Mucosa of descending colon (tissue), 3 donors: ENCODE data around the gene MYO1E. TPM values are rescaled to one million over a fixed set of nuclear protein-coding genes. Genes with fewer than 3 reads are reported as not detected.
"Not testable (repeated sequence)": the region's sequence is repeated elsewhere in the genome, so short reads cannot be mapped to it uniquely, and the experiment has no call there.

ENCODE experiments used
- ATAC-seq: fragments of 200-7000 bp; cut with Tn5 transposase; one replicate; pipeline ENCODE4 v1.9.1; 2020; ENCODE audit warnings: mild to moderate bottlenecking, moderate library complexity
- DNase-seq, 3 donors: peaks; one replicate each; pipeline ENCODE4 v3.0.0-alpha.2; 2020
- H3K36me3 ChIP-seq: fragments of 200-600 bp; one replicate; pipeline ENCODE4 v1.8.0; 2021; ENCODE audit warnings: low read depth, mild to moderate bottlenecking
- H3K4me1 ChIP-seq: fragments of 200-600 bp; one replicate; pipeline ENCODE4 v1.8.0; 2021; ENCODE audit warnings: low read depth, mild to moderate bottlenecking
- H3K4me3 ChIP-seq: fragments of 200-600 bp; one replicate; pipeline ENCODE4 v1.8.0; 2021; ENCODE audit warnings: mild to moderate bottlenecking
- H3K9me3 ChIP-seq: fragments of 200-600 bp; one replicate; pipeline ENCODE4 v1.8.0; 2021; ENCODE audit warnings: mild to moderate bottlenecking
- intact Hi-C, 2 donors: fragments of 100-400 bp; cut with DNase I in 1 of 2; cut with micrococcal nuclease in 1 of 2; formaldehyde crosslinking; loops; one replicate each; pipeline versions ENCODE4 v1.11.0 to v1.11.1; 2022; cut with DNase I, micrococcal nuclease
- total RNA-seq, 3 donors: library from RNA; stranded (reverse); fragmentation: NEBNext Ultra II Directional in 2 of 3; extraction: Animal tissue kit (Norgen Biotek cat#: 25700) in 2 of 3; gene quantifications; one replicate each; pipeline versions ENCODE4 v1.2.1 to v1.2.4, GENCODE V29; 2021 to 2023
- TF ChIP-seq, protein P1 (sequence below): fragments of 200-600 bp; IDR thresholded peaks from one replicate; pipeline ENCODE4 v1.8.0; 2022; ENCODE audit warnings: antibody characterized with exemption, mild to moderate bottlenecking
- donor health status: DM: no; HTN: no; CAD: no; lungs with moderate emphysema.
- donor health status: DM: no; HTN: no; CAD: no.
- donor health status: DM: no; HTN: yes; CAD: no.

MYO1E gene
- total RNA-seq, 3 donors from 2014 or later, result 189 to 325 (median 283) TPM

DNA sequence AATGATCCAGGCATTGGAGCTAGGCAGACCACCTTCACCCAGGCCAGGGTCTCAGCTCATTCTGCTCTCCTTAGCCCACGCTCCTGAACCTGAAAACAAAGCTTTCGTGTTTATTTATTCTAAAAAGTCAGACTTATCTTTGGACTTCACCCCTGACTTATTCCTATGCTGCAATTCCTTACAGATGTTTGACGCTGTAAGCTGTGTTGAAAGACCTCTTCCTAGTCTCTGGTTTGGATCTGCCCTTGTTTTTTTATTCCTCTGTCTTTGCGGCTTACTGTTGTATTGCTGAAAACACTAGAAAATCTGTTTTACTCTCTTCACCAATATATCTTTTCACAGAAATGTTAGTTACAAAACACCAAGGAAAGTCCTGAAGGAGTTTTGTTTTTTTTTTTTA, 206.5 kb downstream of the MYO1E start:
- Histone ChIP-seq H3K4me3 (no peak overlapping the region), H3K36me3 (no peaks in the 10 kb centered on the region), H3K9me3 (no peaks in the 10 kb centered on the region), H3K4me1 (no peaks in the 10 kb centered on the region)
- no peak for ATAC-seq
- intact Hi-C loops, result no loop called here
- no peak for DNase-seq
- TF ChIP-seq, protein P1, sequence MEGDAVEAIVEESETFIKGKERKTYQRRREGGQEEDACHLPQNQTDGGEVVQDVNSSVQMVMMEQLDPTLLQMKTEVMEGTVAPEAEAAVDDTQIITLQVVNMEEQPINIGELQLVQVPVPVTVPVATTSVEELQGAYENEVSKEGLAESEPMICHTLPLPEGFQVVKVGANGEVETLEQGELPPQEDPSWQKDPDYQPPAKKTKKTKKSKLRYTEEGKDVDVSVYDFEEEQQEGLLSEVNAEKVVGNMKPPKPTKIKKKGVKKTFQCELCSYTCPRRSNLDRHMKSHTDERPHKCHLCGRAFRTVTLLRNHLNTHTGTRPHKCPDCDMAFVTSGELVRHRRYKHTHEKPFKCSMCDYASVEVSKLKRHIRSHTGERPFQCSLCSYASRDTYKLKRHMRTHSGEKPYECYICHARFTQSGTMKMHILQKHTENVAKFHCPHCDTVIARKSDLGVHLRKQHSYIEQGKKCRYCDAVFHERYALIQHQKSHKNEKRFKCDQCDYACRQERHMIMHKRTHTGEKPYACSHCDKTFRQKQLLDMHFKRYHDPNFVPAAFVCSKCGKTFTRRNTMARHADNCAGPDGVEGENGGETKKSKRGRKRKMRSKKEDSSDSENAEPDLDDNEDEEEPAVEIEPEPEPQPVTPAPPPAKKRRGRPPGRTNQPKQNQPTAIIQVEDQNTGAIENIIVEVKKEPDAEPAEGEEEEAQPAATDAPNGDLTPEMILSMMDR, result no peak

DNA sequence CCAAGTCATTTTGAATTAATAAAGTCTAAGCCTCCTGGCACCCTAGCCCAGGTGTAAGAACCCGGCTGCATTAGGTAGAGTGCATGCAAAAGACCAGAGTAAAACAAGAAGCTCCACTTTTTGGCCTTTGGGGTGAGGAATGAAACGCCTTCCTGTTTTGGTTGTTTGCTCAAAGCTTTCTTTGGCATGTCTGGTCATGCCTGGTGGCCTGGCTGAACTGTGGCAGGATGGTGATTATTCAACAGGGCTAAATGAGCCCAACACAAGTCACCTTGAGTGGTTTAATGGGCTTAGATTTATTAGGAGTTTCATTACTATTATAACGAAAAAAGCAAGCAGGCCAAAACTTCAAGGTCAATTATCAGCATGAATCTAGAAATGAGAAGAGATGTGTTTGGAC, 206.9 kb downstream of the MYO1E start:
- no peaks in the 10 kb centered on the region for H3K4me1 ChIP-seq
- no peaks in the 10 kb centered on the region for H3K36me3 ChIP-seq
- no peaks in the 10 kb centered on the region for H3K9me3 ChIP-seq
- DNase-seq (no peak), ATAC-seq (no peak)
- H3K4me3 ChIP-seq, result no peak overlapping the region
- intact Hi-C loops, result no loop called here
- TF ChIP-seq, protein P1, result no peak

DNA sequence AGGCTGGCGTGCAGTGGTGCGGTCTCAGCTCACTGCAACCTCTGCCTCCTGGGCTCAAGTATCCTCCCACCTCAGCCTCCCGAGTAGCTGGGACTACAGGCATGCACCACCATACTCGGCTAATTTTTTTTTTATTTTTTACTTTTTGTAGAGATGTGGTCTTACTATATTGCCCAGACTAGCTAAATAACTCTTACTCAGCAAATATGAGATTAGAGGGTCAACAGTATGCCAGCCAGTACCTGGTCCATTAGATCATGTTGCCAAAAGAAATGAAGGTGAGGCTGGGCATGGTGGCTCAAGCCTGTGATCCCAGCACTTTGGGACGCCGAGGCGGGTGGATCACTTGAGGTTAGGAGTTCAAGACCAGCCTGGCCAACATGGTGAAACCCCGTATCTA, 210.6 kb downstream of the MYO1E start:
- H3K36me3 ChIP-seq, DNase-seq, H3K4me1 ChIP-seq, H3K4me3 ChIP-seq, ATAC-seq, intact Hi-C loops, H3K9me3 ChIP-seq: not testable (repeated sequence)

DNA sequence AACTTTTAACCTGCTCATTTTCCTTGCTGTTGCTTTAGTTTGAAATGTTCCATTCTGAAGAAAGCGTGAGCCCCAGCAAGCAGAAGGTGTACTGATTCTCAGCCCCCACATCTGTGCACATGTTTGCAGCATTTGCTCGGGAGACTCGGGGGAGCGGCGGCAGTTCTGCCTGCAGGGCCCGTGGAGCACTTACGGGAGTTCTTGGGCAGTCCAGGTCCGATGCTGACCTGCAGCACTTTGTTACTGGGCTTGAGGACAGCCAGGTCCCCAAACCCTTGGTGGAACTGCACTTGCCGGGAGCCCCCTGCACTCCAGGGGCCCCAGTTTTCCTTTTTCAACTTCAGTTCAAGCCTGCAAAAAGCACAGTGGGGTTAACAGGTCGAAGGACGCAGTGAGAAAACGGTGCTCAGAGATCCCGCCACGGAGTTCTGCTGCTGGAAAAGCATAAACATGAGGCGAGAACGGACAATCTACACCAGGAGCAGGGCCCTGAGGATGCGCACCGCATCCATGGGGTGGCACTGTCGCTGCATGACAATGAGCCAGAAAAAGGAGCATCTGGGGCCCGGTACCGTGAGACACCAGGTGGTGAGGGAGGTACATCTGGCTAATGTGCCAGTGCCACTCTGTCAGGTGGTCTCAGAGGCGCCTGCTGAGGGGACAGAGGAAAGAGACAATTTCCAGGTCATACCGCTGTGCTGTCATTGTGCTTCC, 211.6 kb downstream of the MYO1E start:
- no peak for DNase-seq
- H3K4me1 ChIP-seq, result no peaks in the 10 kb centered on the region
- TF ChIP-seq, protein P1, result no peak
- intact Hi-C loops, result no loop called here
- H3K9me3 ChIP-seq, result no peaks in the 10 kb centered on the region
- no peak overlapping the region for H3K4me3 ChIP-seq
- peak; percentile 44 for ATAC-seq
- H3K36me3 ChIP-seq, result no peaks in the 10 kb centered on the region

DNA sequence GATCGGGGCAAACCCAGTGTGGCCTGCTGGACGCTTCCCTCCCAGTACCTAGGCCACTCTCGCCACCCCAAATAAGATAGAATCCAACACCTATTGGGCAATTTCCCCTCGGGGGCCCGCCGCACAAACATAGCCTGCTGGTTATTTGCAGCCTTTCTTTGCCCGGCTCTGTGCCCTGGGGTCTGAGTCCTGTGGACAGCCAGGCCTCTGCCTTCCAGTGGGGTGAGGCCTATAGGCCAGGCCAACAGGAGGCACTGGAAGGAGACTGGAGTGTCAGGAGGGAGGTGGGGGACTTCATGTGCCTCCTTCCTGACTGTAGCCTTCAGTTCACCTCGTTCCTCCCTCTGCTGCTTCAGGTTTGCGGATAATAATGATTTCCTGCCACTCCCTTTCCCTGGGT, 213.5 kb downstream of the MYO1E start:
- DNase-seq (no peak), ATAC-seq (no peak)
- intact Hi-C loops, result no loop called here
- Histone ChIP-seq H3K36me3 (no peaks in the 10 kb centered on the region), H3K4me1 (no peaks in the 10 kb centered on the region), H3K9me3 (no peaks in the 10 kb centered on the region), H3K4me3 (no peak overlapping the region)
- TF ChIP-seq, protein P1, result no peak

DNA sequence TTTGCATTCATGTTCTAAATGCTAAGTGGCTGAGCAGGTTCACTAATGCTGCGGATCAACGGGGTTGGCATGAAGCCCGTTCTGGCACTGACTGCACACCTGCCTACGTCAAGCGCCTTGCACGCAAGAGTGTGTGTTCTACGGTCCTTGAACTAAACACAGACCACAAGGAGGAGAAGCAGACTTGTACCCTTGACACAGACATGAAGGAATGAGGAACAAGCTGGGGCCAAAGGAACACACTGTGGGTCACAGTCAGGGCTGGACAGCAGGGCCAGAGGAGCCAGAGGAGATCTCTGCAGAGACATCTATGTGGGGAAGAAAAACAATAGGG, 214.0 kb downstream of the MYO1E start:
- DNase-seq, result no peak
- ATAC-seq, result no peak
- no peaks in the 10 kb centered on the region for H3K36me3 ChIP-seq
- H3K4me1 ChIP-seq, result no peaks in the 10 kb centered on the region
- intact Hi-C loops, result no loop called here
- H3K9me3 ChIP-seq, result no peaks in the 10 kb centered on the region
- TF ChIP-seq, protein P1, result no peak
- H3K4me3 ChIP-seq, result no peak overlapping the region
